ENCODE data around the gene LBX1.
A peak's percentile ranks its signal among the peaks of the same experiment; 100 is the strongest.

The LBX1 gene

DNA sequence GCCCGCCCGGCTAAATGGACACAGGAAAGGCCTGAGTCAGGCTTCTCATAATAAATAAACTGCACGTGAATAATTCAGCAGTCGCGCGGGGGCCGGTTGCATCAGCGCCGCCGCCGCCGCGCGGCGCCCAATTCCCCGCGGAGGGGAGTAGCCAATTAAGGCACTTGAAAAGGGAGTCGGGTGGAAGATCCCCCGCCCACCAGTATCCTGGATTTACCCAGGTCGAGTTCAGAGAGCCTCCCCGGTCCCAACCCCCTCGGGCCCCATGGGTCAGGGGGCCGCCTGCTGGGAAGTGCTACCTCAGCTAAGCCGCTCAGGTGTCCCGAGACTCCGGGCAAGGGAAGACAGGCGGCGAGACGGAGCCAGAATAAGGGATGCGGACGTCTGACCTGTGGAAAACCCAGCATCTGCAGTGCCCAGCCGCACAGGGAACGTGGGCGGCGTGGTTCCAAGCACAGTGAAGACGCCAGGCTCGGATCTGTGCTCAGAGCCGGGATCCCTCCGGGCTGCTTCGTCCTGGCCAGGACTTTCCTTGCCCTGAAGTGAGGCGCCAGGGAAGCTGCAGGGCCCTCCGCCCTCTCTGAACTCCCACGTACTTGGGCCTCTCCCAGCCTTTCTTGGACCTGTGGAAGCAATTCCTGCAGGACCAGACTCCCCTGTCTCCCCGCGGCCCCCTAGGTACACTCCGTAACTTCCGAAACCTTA, 7.3 kb upstream of the LBX1 start:
- H3K4me3 Mint-ChIP-seq, result peak overlapping the region; percentile 61 to 69
- no peak for DNase-seq
- no peak for ATAC-seq (replicated peaks)
- H3K4me1 Mint-ChIP-seq (ENCODE audit: low read depth in 2 of 2), result peaks cover 10 to 15% of the 10 kb centered on the region in 2 donors
- H3K9me3 Mint-ChIP-seq, result no peaks in the 10 kb centered on the region
- no peak overlapping the region for H3K27ac Mint-ChIP-seq
- peaks cover 5% of the 10 kb centered on the region for H3K36me3 Mint-ChIP-seq (ENCODE audit: insufficient read depth)
- H3K27me3 Mint-ChIP-seq, result peaks cover 86 to 99% of the 10 kb centered on the region in 2 donors

DNA sequence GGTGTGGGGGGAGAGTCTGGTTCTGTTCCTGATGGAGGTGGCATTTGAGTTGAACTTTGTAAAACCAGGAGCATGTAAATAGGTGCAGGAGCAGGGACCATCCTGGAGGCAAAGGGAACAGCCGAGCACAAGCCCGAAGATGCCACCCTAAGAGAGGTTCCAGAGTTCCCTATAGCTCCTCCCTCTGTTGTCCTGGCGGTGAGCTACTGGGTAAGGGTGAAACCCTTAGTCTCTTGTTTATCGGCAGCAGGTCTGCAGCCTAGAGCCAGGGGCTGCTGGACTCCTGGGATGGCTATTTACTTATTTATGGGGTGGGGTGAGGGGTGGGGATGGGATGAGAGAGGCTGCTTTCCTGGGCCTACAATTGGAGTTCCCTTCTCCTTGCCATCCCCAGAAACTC, 6.5 kb upstream of the LBX1 start:
- H3K9me3 Mint-ChIP-seq, result no peaks in the 10 kb centered on the region
- no peak for DNase-seq
- H3K4me1 Mint-ChIP-seq (ENCODE audit: low read depth in 2 of 2), result peaks cover 10 to 15% of the 10 kb centered on the region in 2 donors
- peaks cover 87 to 100% of the 10 kb centered on the region in 2 donors for H3K27me3 Mint-ChIP-seq
- no peak overlapping the region for H3K4me3 Mint-ChIP-seq
- no peak for ATAC-seq (replicated peaks)
- peaks cover 3% of the 10 kb centered on the region for H3K36me3 Mint-ChIP-seq (ENCODE audit: insufficient read depth)
- H3K27ac Mint-ChIP-seq, result no peak overlapping the region

DNA sequence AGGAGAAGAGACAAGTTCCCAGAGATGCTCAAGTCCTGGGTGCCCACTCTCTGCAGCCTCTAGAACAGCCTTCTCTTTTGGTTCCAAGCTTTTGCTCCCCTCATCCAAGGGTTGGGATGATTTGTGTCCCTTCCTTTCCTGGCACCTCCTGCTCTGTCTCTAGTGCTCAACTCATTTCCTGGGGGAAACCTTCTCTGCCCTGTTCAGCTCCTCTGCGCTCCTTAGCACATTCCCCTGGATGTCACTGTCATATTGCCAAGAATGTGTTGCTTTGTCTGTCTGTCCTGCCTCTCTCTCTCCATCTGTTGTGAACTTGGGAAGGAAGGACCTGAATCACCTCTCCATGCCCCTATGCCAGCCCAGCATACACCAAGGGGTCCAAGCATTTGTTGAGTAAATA, 5.1 kb upstream of the LBX1 start:
- DNase-seq (no peak), ATAC-seq (replicated peaks) (no peak)
- no peaks in the 10 kb centered on the region for H3K9me3 Mint-ChIP-seq
- peaks cover 5% of the 10 kb centered on the region for H3K36me3 Mint-ChIP-seq (ENCODE audit: insufficient read depth)
- peaks cover 14 to 16% of the 10 kb centered on the region in 2 donors for H3K4me1 Mint-ChIP-seq (ENCODE audit: low read depth in 2 of 2)
- H3K27ac Mint-ChIP-seq, result no peak overlapping the region
- H3K27me3 Mint-ChIP-seq, result peaks cover 87 to 99% of the 10 kb centered on the region in 2 donors
- H3K4me3 Mint-ChIP-seq, result no peak overlapping the region

DNA sequence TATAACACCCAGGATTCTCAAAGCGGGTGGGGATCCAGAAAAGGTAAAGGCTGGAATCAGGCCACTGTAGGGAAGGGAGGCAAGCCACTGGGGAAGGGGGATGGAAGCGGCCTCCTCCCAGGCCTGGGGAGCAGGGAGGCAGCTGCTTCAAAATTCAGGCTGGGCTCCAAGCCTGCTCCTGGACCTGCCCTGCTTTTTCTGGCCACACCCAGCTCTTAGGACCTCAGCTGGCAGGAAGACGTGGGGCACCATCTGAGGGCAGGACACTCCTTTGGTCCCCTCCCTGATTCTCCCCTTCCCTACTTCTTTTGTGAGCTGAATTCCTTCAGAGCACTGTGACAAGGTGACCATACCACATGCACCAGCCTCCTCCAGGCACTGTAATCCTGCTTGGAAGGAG, 4.6 kb upstream of the LBX1 start:
- H3K36me3 Mint-ChIP-seq (ENCODE audit: insufficient read depth), result peaks cover 5% of the 10 kb centered on the region
- no peak for DNase-seq
- H3K4me3 Mint-ChIP-seq, result no peak overlapping the region
- no peak overlapping the region for H3K27ac Mint-ChIP-seq
- peaks cover 17 to 20% of the 10 kb centered on the region in 2 donors for H3K4me1 Mint-ChIP-seq (ENCODE audit: low read depth in 2 of 2)
- no peaks in the 10 kb centered on the region for H3K9me3 Mint-ChIP-seq
- peaks cover 87 to 99% of the 10 kb centered on the region in 2 donors for H3K27me3 Mint-ChIP-seq
- ATAC-seq (replicated peaks), result no peak

DNA sequence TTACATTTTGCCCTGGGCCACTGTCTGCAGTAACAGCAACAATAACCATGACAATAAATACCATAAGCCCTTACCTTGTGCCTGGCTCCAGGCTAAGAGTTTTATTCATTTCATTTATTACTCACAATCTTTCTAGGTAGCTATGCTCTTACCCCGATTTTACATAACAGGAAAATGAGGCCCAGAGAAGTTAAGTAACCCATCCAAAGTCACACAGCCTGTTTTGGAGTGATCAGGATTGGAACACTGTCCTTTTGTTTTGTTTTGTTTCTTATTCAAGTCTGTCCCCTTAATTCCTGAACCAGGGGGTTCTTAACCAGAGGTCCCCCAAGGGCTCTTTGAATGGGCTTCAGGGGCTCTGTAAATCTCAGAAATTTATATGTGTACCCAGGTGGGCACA, 4.2 kb upstream of the LBX1 start:
- peaks cover 5% of the 10 kb centered on the region for H3K36me3 Mint-ChIP-seq (ENCODE audit: insufficient read depth)
- ATAC-seq (replicated peaks) (no peak), DNase-seq (no peak)
- H3K4me3 Mint-ChIP-seq, result no peak overlapping the region
- peaks cover 86 to 98% of the 10 kb centered on the region in 2 donors for H3K27me3 Mint-ChIP-seq
- peaks cover 17 to 20% of the 10 kb centered on the region in 2 donors for H3K4me1 Mint-ChIP-seq (ENCODE audit: low read depth in 2 of 2)
- H3K27ac Mint-ChIP-seq, result no peak overlapping the region
- H3K9me3 Mint-ChIP-seq, result no peaks in the 10 kb centered on the region

DNA sequence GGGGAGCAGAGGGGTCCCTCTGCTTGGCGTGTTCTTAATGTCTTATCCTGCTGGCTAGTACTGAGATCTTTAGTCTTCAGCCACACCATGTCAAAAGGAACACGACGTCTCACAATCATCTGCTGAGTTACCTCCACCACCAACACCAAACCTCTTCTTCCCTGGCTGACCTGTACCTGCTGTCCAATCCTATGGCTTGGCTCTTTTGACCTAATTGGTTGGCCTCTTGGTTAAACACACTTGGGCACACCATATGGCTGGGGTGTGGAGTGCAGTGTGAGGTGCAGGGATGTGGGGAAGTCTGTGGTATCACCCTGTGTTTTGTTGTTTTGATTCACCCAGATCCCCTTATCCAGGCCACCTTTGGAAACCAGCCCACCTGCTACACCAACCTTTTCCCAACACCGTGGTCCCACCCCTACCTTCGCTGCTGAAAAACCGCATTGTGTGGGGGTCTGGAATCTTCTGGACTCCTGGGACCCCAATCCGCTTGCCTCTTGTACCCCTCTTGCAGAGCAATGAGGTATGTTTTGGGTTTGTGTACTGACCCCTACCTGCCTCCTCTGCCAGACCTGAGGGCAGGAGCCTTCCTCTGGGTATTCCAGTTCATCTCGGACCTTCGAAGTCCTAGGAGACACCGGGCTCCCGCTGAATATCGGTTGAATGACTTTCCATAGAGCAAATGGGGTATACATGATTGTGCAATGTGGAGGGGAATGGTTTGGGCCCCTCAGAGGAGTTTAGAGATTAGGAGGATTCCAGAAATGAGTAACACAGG, 2.8 kb upstream of the LBX1 start:
- H3K4me3 Mint-ChIP-seq, result no peak overlapping the region
- peaks cover 16 to 19% of the 10 kb centered on the region in 2 donors for H3K4me1 Mint-ChIP-seq (ENCODE audit: low read depth in 2 of 2)
- ATAC-seq (replicated peaks) (no peak), DNase-seq (no peak)
- H3K27me3 Mint-ChIP-seq, result peaks cover 84 to 98% of the 10 kb centered on the region in 2 donors
- H3K36me3 Mint-ChIP-seq (ENCODE audit: insufficient read depth), result peaks cover 10% of the 10 kb centered on the region
- no peak overlapping the region for H3K27ac Mint-ChIP-seq
- no peaks in the 10 kb centered on the region for H3K9me3 Mint-ChIP-seq

DNA sequence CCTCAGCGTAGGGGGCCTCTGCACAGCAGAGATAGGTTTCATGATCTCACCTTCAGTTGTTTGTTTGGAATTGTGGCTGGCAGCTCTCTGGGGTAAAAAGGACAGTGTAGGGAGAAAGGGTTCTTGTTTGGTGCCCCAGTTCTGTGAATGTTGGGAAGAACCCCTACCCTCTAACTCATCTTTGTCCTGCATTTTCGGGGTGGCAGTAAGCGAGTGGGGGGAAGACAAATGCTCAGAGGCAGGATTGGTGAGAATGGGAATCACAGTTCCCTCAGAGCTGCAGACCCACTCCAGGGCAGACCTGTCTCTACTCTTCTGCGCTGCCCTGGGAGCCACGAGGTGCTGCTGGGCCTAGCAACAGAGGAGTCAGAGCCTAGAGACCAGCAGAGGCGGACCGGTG, 1.8 kb upstream of the LBX1 start:
- Mint-ChIP-seq H3K9me3 (no peaks in the 10 kb centered on the region), H3K36me3 (ENCODE audit: insufficient read depth) (peaks cover 10% of the 10 kb centered on the region), H3K4me1 (ENCODE audit: low read depth in 2 of 2) (peaks cover 19 to 23% of the 10 kb centered on the region in 2 donors), H3K4me3 (no peak overlapping the region), H3K27ac (no peak overlapping the region), H3K27me3 (peaks cover 85 to 98% of the 10 kb centered on the region in 2 donors)
- no peak for DNase-seq
- ATAC-seq (replicated peaks), result no peak

DNA sequence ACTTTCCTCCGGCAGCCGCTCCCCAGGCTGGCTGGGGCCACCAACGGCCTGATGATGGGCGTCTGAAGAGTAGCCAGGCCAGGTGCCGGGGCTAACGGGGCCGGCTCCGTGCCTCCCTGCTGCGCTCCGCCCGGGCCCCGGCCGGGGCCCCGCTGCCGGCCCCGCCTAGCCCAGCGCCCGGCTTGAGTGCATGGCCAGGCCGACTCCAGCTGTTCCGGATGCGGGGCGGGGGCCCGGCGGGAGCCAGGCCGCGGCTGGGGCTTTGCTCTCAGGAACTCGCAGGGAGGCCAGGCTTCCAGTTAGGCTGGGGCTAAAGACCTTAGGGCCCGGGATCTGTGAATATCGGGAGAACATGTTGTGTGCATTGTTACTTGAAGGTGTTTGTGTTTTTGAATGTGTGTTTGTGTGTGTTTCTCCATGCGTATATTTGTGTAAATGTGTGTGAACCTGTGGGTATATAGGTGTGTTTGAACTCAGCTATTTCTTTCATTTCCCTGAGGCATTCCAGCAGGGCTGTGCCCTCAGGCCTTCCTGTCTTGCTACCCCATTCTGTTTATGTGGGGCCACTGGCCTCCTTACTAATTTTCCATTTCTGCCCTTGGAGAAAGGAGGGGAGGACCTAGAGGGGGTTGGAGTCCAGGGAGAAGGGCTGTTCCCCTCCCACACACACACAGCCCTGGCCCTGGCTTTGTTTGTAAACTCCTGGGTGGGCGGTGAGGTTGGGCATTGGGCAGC, 1.1 kb upstream of the LBX1 start:
- DNase-seq (no peak), ATAC-seq (replicated peaks) (no peak)
- peaks cover 83 to 98% of the 10 kb centered on the region in 2 donors for H3K27me3 Mint-ChIP-seq
- peak overlapping the region; percentile 10 to 19 for H3K4me3 Mint-ChIP-seq
- H3K27ac Mint-ChIP-seq, result no peak overlapping the region
- no peaks in the 10 kb centered on the region for H3K9me3 Mint-ChIP-seq
- peaks cover 20 to 27% of the 10 kb centered on the region in 2 donors for H3K4me1 Mint-ChIP-seq (ENCODE audit: low read depth in 2 of 2)
- peaks cover 12% of the 10 kb centered on the region for H3K36me3 Mint-ChIP-seq (ENCODE audit: insufficient read depth)

DNA sequence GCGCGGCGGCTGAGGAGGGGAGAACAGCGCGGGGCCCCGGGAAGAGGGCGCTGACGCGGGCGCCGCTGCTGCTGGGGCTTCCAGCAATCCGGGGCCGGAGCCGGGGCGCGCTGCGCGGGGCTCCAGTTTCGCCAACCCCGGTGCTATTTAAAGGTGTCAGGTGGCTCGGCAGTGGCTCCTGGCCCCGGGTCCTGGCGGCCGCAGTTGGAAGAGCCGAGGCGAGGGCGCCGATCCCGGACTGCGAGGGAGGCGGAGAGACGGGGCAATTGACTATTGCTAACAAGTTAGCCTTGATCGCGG, 347 bp downstream of the LBX1 start:
- Mint-ChIP-seq H3K4me1 (ENCODE audit: low read depth in 2 of 2) (peaks cover 27 to 33% of the 10 kb centered on the region in 2 donors), H3K36me3 (ENCODE audit: insufficient read depth) (peaks cover 15% of the 10 kb centered on the region), H3K27me3 (peaks cover 82 to 98% of the 10 kb centered on the region in 2 donors), H3K27ac (no peak overlapping the region), H3K9me3 (no peaks in the 10 kb centered on the region), H3K4me3 (peak overlapping the region; percentile 67 to 69)
- no peak for DNase-seq
- no peak for ATAC-seq (replicated peaks)

DNA sequence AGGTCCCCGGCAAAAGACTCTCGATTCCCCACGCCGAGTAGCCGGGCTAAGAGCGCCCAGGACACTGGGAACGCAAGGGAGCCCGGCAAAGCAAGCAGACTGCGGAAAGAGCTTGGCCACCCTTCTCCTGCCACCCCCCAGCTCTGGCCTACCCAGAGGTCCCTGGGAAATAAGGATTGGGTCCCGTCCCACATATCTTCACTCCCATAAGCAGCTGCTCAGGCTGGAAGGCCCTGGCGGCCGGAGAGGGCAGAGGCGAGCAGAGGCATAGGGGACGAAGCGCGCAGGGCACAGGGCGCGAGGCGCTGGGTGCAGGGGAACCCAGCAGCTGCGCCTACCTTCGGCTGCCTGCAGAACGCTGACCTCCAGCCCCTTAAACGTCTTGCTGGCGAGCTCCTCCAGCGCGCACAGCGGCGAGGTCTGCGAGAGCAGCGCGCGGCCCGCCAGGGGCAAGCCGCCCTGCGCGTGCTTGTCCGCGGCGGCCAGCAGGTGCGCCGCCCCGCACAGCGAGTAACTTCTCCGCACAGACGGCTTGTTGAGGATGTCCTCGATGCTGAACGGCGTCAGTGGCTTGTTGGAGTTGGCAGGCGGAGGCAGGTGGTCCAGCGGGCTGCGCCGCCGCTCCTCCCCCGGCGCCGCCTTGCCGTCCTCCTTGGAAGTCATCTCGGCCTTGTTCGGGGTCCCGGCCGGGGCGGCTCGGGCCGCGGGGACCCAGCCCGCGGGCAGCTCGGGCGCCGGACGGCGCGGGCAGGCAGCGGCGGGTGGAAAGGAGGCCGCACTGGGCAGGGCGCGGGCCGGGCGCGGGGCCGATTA, 904 bp downstream of the LBX1 start:
- no peak overlapping the region for H3K27ac Mint-ChIP-seq
- ATAC-seq (replicated peaks), result no peak

DNA sequence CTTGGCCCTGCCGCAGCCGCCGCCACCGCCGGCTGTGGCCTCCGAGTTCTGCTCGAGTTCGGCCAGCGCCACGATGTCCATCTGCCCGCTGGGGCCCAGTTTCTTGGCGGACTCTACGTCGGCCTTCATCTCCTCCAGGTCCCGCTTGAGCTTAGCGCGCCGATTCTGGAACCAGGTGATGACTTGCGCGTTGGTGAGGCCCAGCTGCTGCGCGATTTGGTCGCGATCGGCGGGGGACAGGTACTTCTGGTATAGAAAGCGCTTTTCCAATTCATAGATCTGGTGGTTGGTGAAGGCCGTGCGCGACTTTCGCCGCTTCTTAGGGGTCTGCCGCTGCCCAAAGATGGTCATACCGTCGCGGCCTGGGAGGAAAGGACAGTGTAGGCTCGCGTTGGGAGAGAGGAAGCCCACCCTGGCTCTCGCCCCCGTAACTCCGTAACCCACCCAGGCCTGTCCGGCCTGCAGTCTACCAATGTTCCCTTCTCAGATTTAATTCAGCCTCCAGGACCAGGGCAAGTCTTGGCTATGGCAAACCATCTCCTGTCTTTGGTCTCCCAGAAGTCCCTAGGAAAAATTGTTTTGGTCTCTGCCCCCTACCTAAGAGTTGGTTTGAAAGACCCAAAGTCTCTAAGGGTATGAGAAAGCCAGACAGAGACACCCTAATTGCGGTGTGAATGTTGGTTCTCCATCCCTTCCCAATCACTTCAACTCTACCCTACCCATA, 1.7 kb downstream of the LBX1 start:
- peaks cover 15% of the 10 kb centered on the region for H3K36me3 Mint-ChIP-seq (ENCODE audit: insufficient read depth)
- no peak for ATAC-seq (replicated peaks)
- H3K4me3 Mint-ChIP-seq, result peak overlapping the region; percentile 64 to 82
- DNase-seq, result no peak
- peaks cover 31 to 41% of the 10 kb centered on the region in 2 donors for H3K4me1 Mint-ChIP-seq (ENCODE audit: low read depth in 2 of 2)
- H3K27me3 Mint-ChIP-seq, result peaks cover 79 to 98% of the 10 kb centered on the region in 2 donors
- H3K27ac Mint-ChIP-seq, result no peak overlapping the region
- H3K9me3 Mint-ChIP-seq, result no peaks in the 10 kb centered on the region

More for the DNA sequence above, 904 bp downstream of the LBX1 start:
- peaks cover 15% of the 10 kb centered on the region for H3K36me3 Mint-ChIP-seq (ENCODE audit: insufficient read depth)
- peaks cover 31 to 36% of the 10 kb centered on the region in 2 donors for H3K4me1 Mint-ChIP-seq (ENCODE audit: low read depth in 2 of 2)
- DNase-seq, result no peak
- H3K9me3 Mint-ChIP-seq, result no peaks in the 10 kb centered on the region
- peaks cover 80 to 98% of the 10 kb centered on the region in 2 donors for H3K27me3 Mint-ChIP-seq
- peak overlapping the region; percentile 64 to 82 for H3K4me3 Mint-ChIP-seq

DNA sequence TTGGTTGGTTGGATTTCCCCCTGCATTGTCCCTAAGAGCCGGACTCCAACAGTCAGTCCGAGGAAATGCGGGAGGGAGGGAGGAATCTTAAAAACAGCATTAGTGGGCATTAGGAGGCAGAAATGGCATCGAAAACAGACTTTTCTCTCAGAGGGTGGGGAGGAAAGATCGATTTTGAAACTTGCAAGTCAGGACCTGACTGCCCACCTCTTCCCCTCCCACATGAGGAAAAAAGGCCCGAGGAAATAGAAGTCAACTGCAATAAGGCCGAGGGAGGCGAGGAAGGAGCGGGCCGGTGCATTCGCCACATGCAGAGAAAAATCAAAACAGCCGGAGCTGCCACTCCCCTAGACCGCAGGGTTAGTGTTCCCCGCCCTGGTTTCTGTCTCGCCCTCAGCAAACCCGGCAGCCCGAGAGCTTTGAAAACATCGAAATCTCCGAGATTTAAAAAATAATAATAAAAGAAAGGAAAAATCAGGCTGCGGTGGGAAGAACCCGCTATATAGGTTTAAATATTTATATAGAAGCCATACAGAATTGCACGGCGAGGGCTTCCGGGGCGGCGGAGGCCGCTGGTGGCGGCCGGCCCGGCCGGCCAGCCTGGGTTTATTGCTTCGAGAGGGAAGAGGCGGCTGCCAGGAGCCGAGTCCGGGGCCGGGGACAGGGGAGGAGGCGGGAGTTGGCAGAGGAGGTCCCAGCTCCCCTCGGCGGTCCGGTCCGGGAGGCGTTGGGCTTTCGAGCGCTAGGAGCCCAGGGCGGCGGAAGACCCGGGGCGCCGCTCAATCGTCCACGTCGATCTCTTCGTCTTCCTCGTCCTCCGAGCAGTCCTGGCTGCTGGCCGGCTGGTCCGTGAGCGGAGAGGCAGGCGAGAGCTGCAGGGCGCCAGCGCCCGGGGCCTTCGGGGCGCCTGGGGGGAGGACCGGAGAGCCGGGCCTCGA, 2.5 kb downstream of the LBX1 start:
- peaks cover 31 to 39% of the 10 kb centered on the region in 2 donors for H3K4me1 Mint-ChIP-seq (ENCODE audit: low read depth in 2 of 2)
- ATAC-seq (replicated peaks), result peak; percentile 35
- H3K4me3 Mint-ChIP-seq, result peak overlapping the region; percentile 82 to 84
- no peak overlapping the region for H3K27ac Mint-ChIP-seq
- H3K27me3 Mint-ChIP-seq, result peaks cover 79 to 98% of the 10 kb centered on the region in 2 donors
- H3K36me3 Mint-ChIP-seq (ENCODE audit: insufficient read depth), result peaks cover 13% of the 10 kb centered on the region
- DNase-seq, result no peak
- H3K9me3 Mint-ChIP-seq, result no peaks in the 10 kb centered on the region

All from effector memory CD8-positive, alpha-beta T cell (primary cell).